ES-I3 (cell line): Measurements from ENCODE around the gene SETSIP.
"Not testable (repeated sequence)": the region's sequence is repeated elsewhere in the genome, so short reads cannot be mapped to it uniquely, and the experiment has no call there.

Source experiments
- H3K36me3 ChIP-seq: 2 replicates; pipeline ENCODE4 v1.6.1; 2013; ENCODE audit warnings: mild to moderate bottlenecking, low read length, control low read depth, moderate library complexity; ENCODE audit not compliant: insufficient read depth
- H3K4me1 ChIP-seq: 2 replicates; pipeline ENCODE4 v1.6.1; 2013; ENCODE audit warnings: mild to moderate bottlenecking, control low read depth, low read length; ENCODE audit not compliant: insufficient read depth
- H3K9ac ChIP-seq: 2 replicates; pipeline ENCODE4 v1.6.1; 2013; ENCODE audit warnings: low read depth, mild to moderate bottlenecking, low read length, moderate library complexity
- H3K9me3 ChIP-seq: 2 replicates; pipeline ENCODE4 v1.6.1; 2013; ENCODE audit warnings: mild to moderate bottlenecking, low read length, moderate library complexity; ENCODE audit not compliant: control insufficient read depth, insufficient read depth

Gene SETSIP

DNA sequence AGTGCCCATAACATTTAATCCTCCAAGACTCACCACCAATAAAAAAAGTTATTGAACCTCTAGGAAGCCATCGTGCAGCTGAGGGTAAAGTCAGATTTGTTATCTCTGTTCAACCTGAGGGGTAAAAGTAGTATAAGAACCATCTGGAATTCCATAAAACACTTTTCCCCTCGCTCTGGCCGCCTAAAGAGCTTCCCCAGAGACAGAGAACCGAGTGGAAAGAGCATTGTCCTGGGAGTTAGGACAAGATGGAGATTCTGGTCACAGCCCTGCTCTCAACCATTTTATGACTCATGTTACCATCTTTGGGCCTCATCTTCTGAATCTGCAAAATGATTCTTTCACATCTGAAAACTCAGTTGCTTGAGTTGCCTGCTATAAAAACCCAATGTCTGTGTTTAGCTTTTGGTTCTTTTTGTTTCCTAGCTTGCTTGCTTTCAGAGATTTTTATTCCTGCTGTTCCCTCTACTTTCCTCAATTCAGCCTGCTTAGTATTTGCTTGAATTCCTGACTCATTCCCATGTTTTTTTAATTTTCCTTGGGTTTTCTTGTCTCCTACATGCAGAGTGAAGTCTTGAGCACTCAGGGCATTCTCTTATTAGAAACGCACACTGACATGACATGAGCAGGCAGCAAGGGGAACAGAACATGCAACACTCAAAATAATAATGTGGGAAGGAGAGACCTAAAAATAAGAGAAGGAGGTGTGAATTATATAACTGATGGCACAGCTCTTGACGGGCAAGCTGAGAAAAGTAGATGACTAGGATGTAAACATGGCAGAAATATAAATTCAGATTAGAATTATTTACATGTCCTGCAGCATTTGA is 43.7 kb downstream of the SETSIP start:
- Histone ChIP-seq H3K4me1 (peaks cover 7% of the 10 kb centered on the region), H3K9me3 (no peaks in the 10 kb centered on the region), H3K9ac (no peak overlapping the region), H3K36me3 (no peaks in the 10 kb centered on the region)

DNA sequence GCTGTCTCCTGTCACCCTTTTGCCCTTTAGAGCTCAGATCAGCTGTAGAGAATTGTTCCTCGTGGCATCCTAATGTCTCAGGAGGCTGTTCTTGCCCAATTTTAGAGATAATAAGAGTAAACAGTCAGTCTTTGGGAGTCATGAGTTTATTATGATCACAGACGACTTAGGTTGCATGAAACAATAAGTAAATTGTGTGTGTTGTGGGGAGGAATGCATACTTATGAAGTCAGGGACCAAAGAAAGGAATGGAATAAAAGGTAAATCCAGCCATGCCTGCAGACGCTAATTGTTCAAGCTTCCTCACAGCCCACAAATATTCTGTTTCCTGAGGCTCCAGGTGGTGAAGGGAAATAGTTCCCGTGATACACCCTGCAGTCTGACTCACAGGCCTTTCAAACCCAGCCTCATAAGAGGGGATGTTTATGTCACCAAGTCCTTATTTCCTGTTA is 44.5 kb downstream of the SETSIP start:
- peak overlapping the region; percentile 50; the same call in 1 of the 2 replicates for H3K9ac ChIP-seq
- no peaks in the 10 kb centered on the region for H3K36me3 ChIP-seq
- H3K9me3 ChIP-seq, result no peaks in the 10 kb centered on the region
- H3K4me1 ChIP-seq, result peaks cover 7% of the 10 kb centered on the region

DNA sequence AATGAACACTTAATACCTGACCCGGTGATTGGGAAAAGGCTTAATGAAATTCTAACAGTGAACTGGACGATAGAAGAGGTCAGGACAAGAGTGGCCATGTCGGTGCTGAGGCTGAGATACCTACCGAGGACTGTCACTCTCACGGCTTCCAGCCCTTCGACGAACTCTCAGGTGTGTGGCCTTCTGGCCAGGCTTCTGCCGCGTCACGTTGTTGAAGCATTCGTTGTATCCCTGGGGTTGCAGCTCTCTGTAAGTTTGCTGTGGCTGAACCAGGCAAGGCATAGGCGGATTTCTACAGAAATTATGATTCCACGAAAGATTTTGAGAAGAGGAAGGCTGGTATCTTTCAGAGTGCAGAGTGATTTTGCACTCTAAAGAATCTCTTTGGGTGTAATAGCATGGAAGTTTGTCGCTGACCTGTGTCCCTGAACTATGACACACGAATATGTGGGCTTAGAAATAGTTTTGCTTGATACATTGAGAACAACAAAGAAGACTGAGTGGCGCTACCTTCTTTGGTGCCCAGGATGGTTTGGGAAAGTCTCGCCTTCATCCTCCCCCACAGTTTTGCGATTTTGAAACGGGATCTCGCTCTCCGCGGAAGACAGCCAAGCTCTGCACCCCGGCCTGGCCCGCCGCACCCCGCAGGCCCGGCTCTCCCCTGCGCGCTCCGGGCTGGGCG is 45.8 kb downstream of the SETSIP start:
- H3K36me3 ChIP-seq, result no peaks in the 10 kb centered on the region
- H3K4me1 ChIP-seq, result peaks cover 7% of the 10 kb centered on the region
- peak overlapping the region; percentile 50 for H3K9ac ChIP-seq
- H3K9me3 ChIP-seq, result no peaks in the 10 kb centered on the region

DNA sequence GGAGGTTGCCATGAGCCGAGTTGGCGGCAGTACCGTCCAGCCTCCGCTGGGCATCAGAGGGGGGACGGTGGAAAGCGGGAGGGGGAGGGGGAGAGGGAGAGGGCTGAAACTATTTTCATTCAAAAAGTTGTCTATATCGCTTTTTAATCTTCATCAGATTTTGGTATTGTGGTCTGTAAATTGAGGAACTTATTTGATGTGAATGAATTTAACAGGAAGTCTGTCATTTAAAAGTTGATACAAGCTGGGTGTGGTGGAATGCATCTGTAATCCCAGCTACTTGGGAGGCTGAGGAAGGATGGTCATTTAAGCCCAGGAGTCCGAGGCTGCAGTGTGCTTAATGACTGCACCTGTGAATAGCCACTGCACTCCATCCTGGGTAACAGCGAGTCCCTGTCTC is 48.4 kb downstream of the SETSIP start:
- Histone ChIP-seq H3K4me1 (peaks cover 7% of the 10 kb centered on the region), H3K36me3 (no peaks in the 10 kb centered on the region), H3K9ac (no peak overlapping the region), H3K9me3 (no peaks in the 10 kb centered on the region; the same call in 1 of the 2 replicates)

DNA sequence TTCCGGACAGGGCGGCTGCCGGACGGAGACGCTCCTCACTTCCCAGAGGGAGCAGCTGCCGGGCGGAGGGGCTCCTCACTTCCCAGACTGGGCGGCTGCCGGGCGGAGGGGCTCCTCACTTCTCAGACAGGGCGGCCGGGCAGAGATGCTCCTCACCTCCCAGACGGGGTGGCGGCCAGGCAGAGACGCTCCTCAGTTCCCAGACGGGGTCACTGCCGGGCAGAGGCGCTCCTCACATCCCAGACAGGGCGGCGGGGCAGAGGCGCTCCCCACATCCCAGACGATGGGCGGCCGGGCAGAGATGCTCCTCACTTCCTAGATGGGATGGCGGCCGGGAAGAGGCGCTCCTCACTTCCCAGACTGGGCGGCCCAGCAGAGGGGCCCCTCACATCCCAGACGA is 49.2 kb downstream of the SETSIP start:
- not testable (repeated sequence) for H3K4me1 ChIP-seq, H3K9ac ChIP-seq, H3K36me3 ChIP-seq

More for the DNA sequence above, 49.2 kb downstream of the SETSIP start:
- not testable (repeated sequence) for H3K9me3 ChIP-seq
